22Rv1 (cell line): ENCODE data around the gene PUM2.

ENCODE experiments used
- H3K27ac ChIP-seq: fragments of 450-650 bp; 2 replicates; pipeline ENCODE4 v1.5.1; 2017
- ZFX ChIP-seq: fragments of 450-650 bp; IDR thresholded peaks from 2 replicates; pipeline ENCODE4 v1.6.1; 2017; ENCODE audit warnings: antibody characterized with exemption, borderline replicate concordance
- TF ChIP-seq, protein P1 (sequence below): fragments of 450-650 bp; IDR thresholded peaks from 2 replicates; pipeline ENCODE4 v1.5.1; 2017; ENCODE audit warnings: mild to moderate bottlenecking

PUM2 gene

DNA sequence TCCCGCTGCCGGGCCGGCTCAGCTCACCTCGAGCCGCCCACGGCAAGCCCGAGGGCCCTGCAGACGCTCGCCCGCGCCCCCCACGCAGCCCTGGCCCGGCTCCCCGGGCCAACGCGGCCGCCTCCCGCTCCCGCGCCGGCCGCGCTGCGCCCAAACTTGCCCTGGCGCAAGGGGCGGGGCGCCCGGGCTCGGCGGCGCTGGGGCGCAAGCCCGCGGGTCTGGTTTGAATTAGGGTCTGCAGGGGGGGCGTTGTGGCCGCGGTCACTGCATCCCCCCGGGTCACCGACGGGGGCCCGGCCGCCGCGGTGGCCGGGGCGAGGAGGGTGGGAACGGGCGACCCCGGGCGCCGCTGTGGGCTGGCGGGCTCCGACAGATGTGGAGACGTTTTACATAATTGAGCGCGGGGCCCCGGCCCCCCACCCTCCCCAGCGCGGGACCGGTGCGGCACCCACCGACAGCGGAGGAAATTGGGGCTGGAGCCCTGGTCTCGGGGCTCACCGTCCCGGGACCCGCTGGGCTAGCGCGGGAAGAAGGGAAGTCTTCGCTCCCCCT is 126.4 kb downstream of the PUM2 start:
- no peak for TF ChIP-seq ZFX
- TF ChIP-seq, protein P1, sequence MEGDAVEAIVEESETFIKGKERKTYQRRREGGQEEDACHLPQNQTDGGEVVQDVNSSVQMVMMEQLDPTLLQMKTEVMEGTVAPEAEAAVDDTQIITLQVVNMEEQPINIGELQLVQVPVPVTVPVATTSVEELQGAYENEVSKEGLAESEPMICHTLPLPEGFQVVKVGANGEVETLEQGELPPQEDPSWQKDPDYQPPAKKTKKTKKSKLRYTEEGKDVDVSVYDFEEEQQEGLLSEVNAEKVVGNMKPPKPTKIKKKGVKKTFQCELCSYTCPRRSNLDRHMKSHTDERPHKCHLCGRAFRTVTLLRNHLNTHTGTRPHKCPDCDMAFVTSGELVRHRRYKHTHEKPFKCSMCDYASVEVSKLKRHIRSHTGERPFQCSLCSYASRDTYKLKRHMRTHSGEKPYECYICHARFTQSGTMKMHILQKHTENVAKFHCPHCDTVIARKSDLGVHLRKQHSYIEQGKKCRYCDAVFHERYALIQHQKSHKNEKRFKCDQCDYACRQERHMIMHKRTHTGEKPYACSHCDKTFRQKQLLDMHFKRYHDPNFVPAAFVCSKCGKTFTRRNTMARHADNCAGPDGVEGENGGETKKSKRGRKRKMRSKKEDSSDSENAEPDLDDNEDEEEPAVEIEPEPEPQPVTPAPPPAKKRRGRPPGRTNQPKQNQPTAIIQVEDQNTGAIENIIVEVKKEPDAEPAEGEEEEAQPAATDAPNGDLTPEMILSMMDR: no peak
- H3K27ac ChIP-seq: peak overlapping the region; percentile 77

DNA sequence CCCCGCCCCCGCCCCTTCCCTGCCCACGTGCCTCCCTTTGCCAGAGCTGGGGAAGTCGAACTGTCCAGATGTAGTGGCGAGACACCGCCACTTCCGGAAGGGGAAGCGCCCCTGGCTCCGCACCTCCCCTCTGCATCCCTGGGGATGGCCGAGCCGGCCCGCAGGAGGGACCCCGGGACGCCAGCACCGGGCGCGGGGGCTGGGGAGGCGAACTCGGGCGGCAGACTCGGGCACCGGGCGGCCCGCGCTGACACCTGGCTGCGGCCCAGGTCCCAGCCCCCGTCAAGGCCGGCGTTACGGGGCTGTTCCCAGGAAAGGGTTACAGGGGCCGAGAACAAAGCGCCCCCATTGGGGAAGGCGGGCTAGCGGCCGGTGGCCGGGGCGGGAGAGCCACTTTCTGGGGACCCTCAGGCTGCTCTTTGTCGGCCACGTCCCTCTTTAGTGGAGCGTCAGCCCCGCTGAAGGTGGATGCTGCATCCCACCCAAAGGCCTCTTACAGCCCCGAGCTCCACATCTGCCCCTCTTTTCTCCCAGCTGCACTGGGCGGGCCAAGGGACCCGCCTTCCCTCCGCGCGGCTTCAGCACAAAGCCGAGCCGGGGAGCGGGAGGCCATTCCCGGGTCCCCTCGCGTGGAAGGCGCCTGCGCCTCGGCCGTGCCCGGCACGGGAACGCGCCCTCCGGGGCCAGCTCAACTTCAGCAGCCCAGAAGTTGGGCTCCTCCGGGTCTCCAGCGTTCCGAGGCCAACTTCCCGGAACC is 127.1 kb downstream of the PUM2 start:
- TF ChIP-seq, protein P1: no peak
- TF ChIP-seq ZFX: no peak
- H3K27ac ChIP-seq: peak overlapping the region; percentile 77

- no peak for TF ChIP-seq ZFX
- TF ChIP-seq, protein P1: no peak
- H3K27ac ChIP-seq: no peak overlapping the region
Observed at GRCh38 chr2:20222769-20223406, 127.8 kb downstream of the PUM2 start.

GRCh38 chr2:20222014-20222768 is 128.5 kb downstream of the PUM2 start:
- TF ChIP-seq, protein P1: no peak
- TF ChIP-seq ZFX: no peak
- H3K27ac ChIP-seq: peak overlapping the region; percentile 40

DNA sequence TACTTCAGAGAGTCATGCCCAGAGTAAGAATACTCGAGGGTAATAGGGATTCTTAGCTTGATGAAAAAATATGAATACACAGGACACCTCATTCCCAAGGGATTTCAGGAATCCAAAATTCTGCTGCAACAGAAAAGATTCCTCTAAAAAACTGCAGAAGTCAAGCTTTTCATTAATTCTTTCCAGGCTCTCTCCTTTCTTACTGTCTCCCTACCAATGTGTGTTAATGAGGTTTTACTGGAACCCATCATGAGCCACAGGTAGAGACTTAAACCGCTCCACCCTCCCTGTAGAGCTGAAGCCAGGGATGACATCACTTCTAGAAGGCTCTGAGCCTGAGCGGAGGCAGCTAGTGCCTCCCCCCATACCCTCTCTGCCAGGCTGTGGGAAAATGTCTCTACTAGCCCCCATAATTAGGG is 129.1 kb downstream of the PUM2 start:
- peak overlapping the region; percentile 40 for H3K27ac ChIP-seq
- no peak for TF ChIP-seq ZFX

DNA sequence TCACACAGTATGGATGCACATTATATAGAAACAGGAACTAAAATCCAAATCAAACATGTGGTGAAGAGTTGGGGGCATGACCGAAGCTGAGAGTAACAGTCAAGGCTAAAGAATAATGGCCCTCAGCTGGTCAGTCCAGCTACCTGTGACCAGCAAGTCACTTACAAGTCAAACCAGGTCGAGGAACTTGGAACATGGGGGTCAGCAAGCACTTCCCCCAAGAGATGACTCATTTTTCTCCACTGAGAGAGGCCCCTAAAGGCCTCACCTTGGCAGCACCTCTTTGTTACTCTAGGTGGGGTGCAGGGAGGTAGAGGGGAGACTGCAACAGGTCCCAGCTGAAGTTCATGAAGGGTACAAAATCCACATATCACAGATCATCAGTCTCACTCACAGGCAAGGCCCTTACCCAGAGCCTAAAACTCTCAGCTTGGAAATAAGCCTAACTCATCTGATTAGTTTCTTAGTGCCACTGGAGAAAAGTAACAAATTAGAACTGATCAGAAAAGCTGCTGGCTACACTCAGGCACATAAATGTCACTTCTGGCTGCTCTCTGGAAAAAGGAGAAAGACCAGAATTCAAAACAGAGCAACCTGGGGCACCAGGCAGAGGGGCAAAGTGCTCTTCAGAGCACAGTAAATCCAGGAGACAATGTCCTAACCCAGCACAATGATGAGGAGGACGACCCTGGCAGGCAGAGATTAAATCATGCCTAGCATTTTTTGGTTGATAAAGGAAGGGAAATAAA is 129.7 kb downstream of the PUM2 start:
- peak overlapping the region; percentile 40; the same call in 1 of the 2 replicates for H3K27ac ChIP-seq
- TF ChIP-seq, protein P1: no peak
- no peak for TF ChIP-seq ZFX

DNA sequence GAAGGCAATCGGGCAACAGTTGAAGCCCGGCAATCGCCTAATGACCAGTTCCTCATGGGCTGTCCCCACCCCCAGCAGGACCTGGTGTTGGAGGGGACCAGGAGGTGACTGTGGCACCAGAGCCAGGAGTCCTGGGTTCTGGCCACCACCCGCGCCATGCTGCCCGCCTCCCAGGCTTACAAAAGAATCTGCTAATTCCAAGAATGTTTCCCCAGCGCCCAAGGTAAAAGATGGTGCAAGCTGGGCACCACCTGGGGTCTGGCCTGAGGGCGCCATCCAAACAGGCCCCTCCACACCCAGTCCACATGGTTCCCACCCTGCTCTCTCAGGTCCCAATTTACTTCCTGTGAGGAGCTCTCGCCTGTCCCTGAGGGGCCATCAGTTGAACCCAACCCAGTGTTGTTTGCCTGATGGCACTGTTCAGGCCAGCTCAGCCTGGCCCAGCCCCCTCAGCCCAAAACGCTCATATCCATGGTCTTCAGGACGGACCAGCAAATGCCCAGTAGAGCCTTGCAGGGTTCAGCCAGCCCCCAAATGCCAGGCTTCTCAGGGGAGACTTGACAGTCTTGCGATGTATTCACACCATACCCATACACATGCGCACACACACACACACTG is 130.8 kb downstream of the PUM2 start:
- H3K27ac ChIP-seq: no peak overlapping the region
- TF ChIP-seq, protein P1: no peak
- TF ChIP-seq ZFX: no peak
